ENCODE measurements around the gene IFNGR1.

DNA sequence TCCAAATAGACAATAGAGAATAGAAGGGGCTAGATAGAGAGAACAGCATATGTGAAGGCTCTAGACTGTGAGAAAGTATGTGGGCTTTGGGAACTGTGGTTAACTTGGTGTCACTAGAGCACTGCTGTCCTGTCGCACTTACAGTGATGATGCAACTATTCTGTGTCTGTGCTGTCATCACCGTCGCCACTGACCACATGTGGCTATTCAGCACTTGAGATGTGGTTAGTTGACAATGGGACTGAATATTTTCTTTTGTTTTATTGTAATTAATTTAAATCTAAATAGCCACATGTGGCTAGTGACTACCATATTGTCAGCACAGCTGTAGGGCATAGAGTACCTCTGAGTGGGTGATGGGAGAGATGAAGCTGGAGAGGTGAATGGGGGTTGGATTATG lies 39.0 kb upstream of the IFNGR1 start:
- TF ChIP-seq FOXK2 (IDR thresholded peaks at IDR 0.05): no peak
- no peak for TF ChIP-seq CTBP1 (IDR thresholded peaks at IDR 0.05; ENCODE audit: borderline replicate concordance)
- TF ChIP-seq ELF4 (IDR thresholded peaks at IDR 0.05): no peak
- no peak for TF ChIP-seq HDGF (IDR thresholded peaks at IDR 0.05; ENCODE audit: borderline replicate concordance)
- TF ChIP-seq ARNT (IDR thresholded peaks at IDR 0.05): no peak
- no peak for TF ChIP-seq TARDBP (IDR thresholded peaks at IDR 0.05)
- no peak for TF ChIP-seq SUZ12 (IDR thresholded peaks at IDR 0.05)
- TF ChIP-seq FOXM1 (IDR thresholded peaks at IDR 0.05; ENCODE audit: borderline replicate concordance): no peak
- no peak for TF ChIP-seq SP1 (IDR thresholded peaks at IDR 0.05)
